MCF 10A (cell line): ENCODE results near the gene HAPLN2. TPM values are rescaled to one million over a fixed set of nuclear protein-coding genes. Genes with fewer than 3 reads are reported as not detected.

Experiments used
- BruUV-seq: library from RNA; stranded (reverse); fragments of 400-500 nt; replicated peaks from 2 replicates; lab custom pipeline; 2021; lab: Mats Ljungman, UMichigan
- CTCF ChIA-PET: fragments of 300-600 bp; sonication (Branson Sonifier 250); formaldehyde crosslinking; extraction: SDS; loops from one replicate; lab custom pipeline; 2021; ENCODE audit warnings: antibody characterized with exemption, inconsistent platforms; lab: Yijun Ruan, JAX
- POLR2A ChIA-PET: fragments of 300-600, 350-650 bp; sonication (Branson Sonifier 250); formaldehyde crosslinking; extraction: SDS; loops from one replicate; lab custom pipeline; 2020; ENCODE audit warnings: antibody characterized with exemption, inconsistent platforms; lab: Yijun Ruan, JAX
- DNase-seq: peaks from one replicate; pipeline ENCODE4 v3.0.0-alpha.2; 2018; ENCODE audit not compliant: unreplicated experiment
- H3K27ac Mint-ChIP-seq: one replicate; pipeline ENCODE4 v1.8.0; 2022; ENCODE audit warnings: mild to moderate bottlenecking, low read depth, mixed read lengths; ENCODE audit not compliant: unreplicated experiment
- H3K27me3 Mint-ChIP-seq: one replicate; pipeline ENCODE4 v1.8.0; 2022; ENCODE audit warnings: mixed read lengths; ENCODE audit not compliant: insufficient read depth, unreplicated experiment
- H3K36me3 Mint-ChIP-seq: one replicate; pipeline ENCODE4 v1.8.0; 2022; ENCODE audit warnings: mild to moderate bottlenecking, moderate library complexity, mixed read lengths; ENCODE audit not compliant: insufficient read depth, unreplicated experiment
- H3K4me1 Mint-ChIP-seq: one replicate; pipeline ENCODE4 v1.8.0; 2022; ENCODE audit warnings: mixed read lengths; ENCODE audit not compliant: insufficient read depth, unreplicated experiment
- H3K4me3 Mint-ChIP-seq: one replicate; pipeline ENCODE4 v1.8.0; 2022; ENCODE audit warnings: mild to moderate bottlenecking, moderate library complexity, mixed read lengths; ENCODE audit not compliant: unreplicated experiment
- H3K9me3 Mint-ChIP-seq: one replicate; pipeline ENCODE4 v1.8.0; 2022; ENCODE audit warnings: mixed read lengths; ENCODE audit not compliant: unreplicated experiment
- CTCF ChIP-seq: fragments of 200-600 bp; IDR thresholded peaks from one replicate; pipeline ENCODE4 v1.8.0; 2022; ENCODE audit warnings: antibody characterized with exemption, mild to moderate bottlenecking; ENCODE audit not compliant: unreplicated experiment
- intact Hi-C: fragments of 100-400 bp; cut with micrococcal nuclease; formaldehyde crosslinking; loops from 2 replicates; pipeline ENCODE4 v1.14.1; 2022
- total RNA-seq: library from RNA; stranded (reverse); gene quantifications from 2 replicates; pipeline ENCODE4 v1.2.3, GENCODE V29; 2022

Gene HAPLN2
- total RNA-seq, 1 experiment from 2014 or later = not detected

GRCh38 chr1:156596426-156596825, 22.8 kb upstream of the HAPLN2 start:
- TF ChIP-seq CTCF = no peak
- peaks cover 76% of the 10 kb centered on the region for H3K36me3 Mint-ChIP-seq
- DNase-seq = no peak
- no peaks in the 10 kb centered on the region for H3K27me3 Mint-ChIP-seq
- ChIA-PET POLR2A (interaction anchor here (1.1 kb wide), 1 partner anchor 16 kb away, joined by 3 read pairs; no protein-coding TSS in a partner anchor), CTCF (interaction anchor here (0.9 to 1.6 kb wide), 8 partner anchors 12 to 216 kb away, joined by 3 to 10 read pairs (median 4); no protein-coding TSS in a partner anchor)
- peaks cover 11% of the 10 kb centered on the region for H3K4me1 Mint-ChIP-seq
- H3K27ac Mint-ChIP-seq = no peak overlapping the region
- intact Hi-C loops = no loop called here
- H3K9me3 Mint-ChIP-seq = no peaks in the 10 kb centered on the region
- no TSS peak for BruUV-seq
- no peak overlapping the region for H3K4me3 Mint-ChIP-seq

- POLR2A ChIA-PET = interaction anchor here (2.1 to 6.7 kb wide), 2 partner anchors 10 to 97 kb away, joined by 4 to 83 read pairs; partner anchors contain the start of gene MEF2D
- H3K36me3 Mint-ChIP-seq = peaks cover 70% of the 10 kb centered on the region
- CTCF ChIA-PET = interaction anchor here (0.5 to 8.3 kb wide), 8 partner anchors 11 to 253 kb away, joined by 3 to 64 read pairs (median 4); no protein-coding TSS in a partner anchor
- no TSS peak for BruUV-seq
- DNase-seq = no peak
- no peak overlapping the region for H3K4me3 Mint-ChIP-seq
- H3K27me3 Mint-ChIP-seq = no peaks in the 10 kb centered on the region
- no peak for TF ChIP-seq CTCF
- H3K9me3 Mint-ChIP-seq = no peaks in the 10 kb centered on the region
- H3K27ac Mint-ChIP-seq = no peak overlapping the region
- intact Hi-C loops = no loop called here
- H3K4me1 Mint-ChIP-seq = peaks cover 18% of the 10 kb centered on the region
Observed at GRCh38 chr1:156598125-156598524, 21.1 kb upstream of the HAPLN2 start.

GRCh38 chr1:156598731-156599432, 20.3 kb upstream of the HAPLN2 start:
- H3K27ac Mint-ChIP-seq = no peak overlapping the region
- no peaks in the 10 kb centered on the region for H3K9me3 Mint-ChIP-seq
- ChIA-PET POLR2A (interaction anchor here (0.5 to 6.7 kb wide), 6 partner anchors 9 to 263 kb away, joined by 3 to 83 read pairs (median 8); partner anchors contain the start of gene MEF2D), CTCF (interaction anchor here (0.5 to 8.3 kb wide), 8 partner anchors 8 to 254 kb away, joined by 3 to 64 read pairs (median 6); partner anchors contain the start of gene NAXE)
- TF ChIP-seq CTCF = no peak
- H3K4me1 Mint-ChIP-seq = peaks cover 18% of the 10 kb centered on the region
- no peaks in the 10 kb centered on the region for H3K27me3 Mint-ChIP-seq
- BruUV-seq = no TSS peak
- intact Hi-C loops = no loop called here
- H3K4me3 Mint-ChIP-seq = no peak overlapping the region
- no peak for DNase-seq
- peaks cover 66% of the 10 kb centered on the region for H3K36me3 Mint-ChIP-seq

GRCh38 chr1:156599811-156600210, 19.4 kb upstream of the HAPLN2 start:
- peaks cover 59% of the 10 kb centered on the region for H3K36me3 Mint-ChIP-seq
- intact Hi-C loops = loop anchor here (2.0 to 10.0 kb wide), 2 partner anchors 95 to 143 kb away; partner anchors contain the start of gene MEF2D
- peak overlapping the region; percentile 86 for H3K4me3 Mint-ChIP-seq
- ChIA-PET POLR2A (interaction anchor here (0.6 to 7.0 kb wide), 10 partner anchors 8 to 320 kb away, joined by 3 to 134 read pairs (median 8); partner anchors contain the start of genes MEF2D, NAXE and TTC24), CTCF (interaction anchor here (0.6 to 8.3 kb wide), 9 partner anchors 9 to 231 kb away, joined by 3 to 64 read pairs (median 6); partner anchors contain the start of genes MEF2D and NAXE)
- H3K27ac Mint-ChIP-seq = no peak overlapping the region
- peaks cover 18% of the 10 kb centered on the region for H3K4me1 Mint-ChIP-seq
- no peaks in the 10 kb centered on the region for H3K9me3 Mint-ChIP-seq
- DNase-seq = peak; percentile 48
- BruUV-seq = no TSS peak
- peak; percentile 11 for TF ChIP-seq CTCF
- H3K27me3 Mint-ChIP-seq = no peaks in the 10 kb centered on the region
